HG03139 (cell line): ENCODE data around the gene COL4A2.
"Not testable (repeated sequence)": the region's sequence is repeated elsewhere in the genome, so short reads cannot be mapped to it uniquely, and the experiment has no call there.

Experiments
- ATAC-seq: cut with Tn5 transposase; IDR thresholded peaks from one replicate; pipeline ENCODE4 v1.9.1; 2021; ENCODE audit not compliant: unreplicated experiment

COL4A2 gene

DNA sequence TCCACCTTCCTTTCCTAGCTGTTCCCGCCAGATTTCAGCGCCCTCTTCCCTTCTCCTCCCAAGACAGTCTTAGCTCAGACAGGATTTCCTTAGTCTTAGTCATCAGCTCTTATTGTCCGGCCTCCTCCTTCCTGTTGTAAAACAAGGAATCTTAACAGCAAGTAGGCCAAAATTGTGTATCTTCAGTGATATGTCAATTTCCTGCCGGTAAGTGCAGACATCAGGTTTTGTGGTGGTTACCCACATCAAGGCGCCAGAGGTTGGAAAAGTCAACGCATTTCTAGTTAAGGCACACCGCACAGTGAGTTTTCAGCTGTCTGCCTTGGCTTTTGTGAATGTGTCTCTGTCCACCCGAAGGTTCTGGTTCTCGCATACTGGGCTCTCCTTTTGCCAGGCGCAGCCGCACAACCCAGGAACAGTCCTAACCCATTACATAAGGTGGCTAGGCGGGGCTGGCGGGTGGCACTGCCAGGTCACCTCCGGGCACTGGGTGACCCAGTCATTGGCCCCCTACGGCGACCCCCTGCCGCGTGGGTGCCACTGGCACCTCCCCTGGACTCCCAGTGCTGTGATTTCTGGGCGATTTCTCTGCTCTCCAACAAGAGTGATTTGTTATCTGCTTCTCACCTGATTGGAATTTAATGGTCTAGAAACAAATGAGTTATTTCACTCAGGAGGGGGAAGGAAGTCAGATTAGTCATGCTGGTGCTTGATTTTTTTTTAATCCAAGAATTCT lies 12.9 kb downstream of the COL4A2 start:
- ATAC-seq = no peak

DNA sequence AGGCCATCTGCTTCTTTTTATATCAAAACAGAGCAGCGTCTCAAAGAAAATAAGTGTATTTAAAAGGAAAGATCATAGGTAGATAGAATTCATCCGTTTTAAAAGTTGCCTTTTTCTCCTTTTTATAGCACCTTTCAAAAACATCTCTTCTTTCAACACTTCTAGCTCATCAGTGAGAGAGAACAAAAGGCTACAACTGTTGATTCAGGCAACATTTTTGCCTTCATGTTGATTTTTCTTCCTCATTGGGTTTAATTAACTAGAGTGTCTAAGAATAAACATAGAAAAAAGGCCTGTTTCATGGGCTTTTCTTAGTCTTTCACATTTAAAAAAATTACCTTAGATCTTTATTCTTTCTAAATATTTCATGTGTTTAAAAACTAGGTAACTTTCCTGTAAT lies 13.6 kb downstream of the COL4A2 start:
- ATAC-seq = no peak

GRCh38 chr13:110321573-110321972 lies 14.5 kb downstream of the COL4A2 start:
- not testable (repeated sequence) for ATAC-seq

- no peak for ATAC-seq
Measured at GRCh38 chr13:110322126-110322827, 15.2 kb downstream of the COL4A2 start.

DNA sequence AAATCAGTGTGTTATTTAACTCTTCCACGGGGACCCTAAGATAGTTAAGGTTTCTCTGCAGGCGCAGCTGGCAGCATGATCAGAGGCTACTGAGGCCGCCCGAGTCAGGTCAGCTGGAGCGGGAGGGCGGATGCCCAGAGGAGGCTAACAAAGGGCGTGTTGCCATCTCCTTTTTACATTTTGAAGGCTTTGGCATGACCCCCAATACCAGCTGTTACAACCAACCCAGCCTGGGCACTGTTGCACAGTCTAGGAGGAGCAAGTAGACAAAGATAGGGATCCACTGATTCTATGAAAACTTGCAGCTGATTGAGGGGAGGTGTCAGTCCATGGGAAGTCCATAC lies 15.7 kb downstream of the COL4A2 start:
- no peak for ATAC-seq

- ATAC-seq = no peak
Measured at GRCh38 chr13:110323172-110323891, 16.2 kb downstream of the COL4A2 start.

DNA sequence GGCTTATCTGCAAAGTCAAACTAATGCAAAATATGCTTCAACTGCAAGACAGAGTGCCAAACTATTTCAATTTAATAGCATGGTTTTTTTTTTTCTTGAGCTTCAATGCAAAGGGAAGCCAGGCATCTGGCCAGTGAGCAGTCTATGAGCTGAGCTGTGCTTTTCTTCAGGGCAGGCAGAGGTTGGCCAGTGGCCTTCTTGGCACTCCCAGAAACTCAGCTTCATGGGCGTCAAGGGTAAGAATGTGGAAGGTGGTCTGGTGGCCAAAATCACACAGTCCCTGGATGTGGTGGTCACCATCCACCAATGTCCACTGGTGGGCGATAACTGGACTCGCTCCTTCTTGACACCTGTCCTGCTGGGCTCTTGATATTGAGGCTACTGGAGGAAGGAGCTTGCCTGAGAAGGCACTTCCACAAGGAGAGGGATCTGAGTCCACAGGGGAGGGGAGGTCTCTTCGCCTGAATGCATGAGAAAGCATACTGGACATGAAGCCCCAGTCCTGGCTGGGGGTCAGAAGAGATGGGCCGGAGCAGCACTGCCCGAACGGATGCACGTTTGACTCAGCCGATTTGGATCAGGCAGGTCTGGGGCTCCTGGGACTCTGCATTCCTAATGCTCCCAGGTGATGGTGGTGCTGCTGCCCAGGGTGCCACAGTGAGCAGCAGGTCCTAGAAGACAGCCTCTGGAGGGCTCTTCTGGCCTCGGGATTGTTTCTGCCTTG lies 17.1 kb downstream of the COL4A2 start:
- ATAC-seq = no peak

GRCh38 chr13:110326263-110326904 lies 19.3 kb downstream of the COL4A2 start:
- ATAC-seq = no peak

GRCh38 chr13:110327051-110327721 lies 20.1 kb downstream of the COL4A2 start:
- no peak for ATAC-seq

DNA sequence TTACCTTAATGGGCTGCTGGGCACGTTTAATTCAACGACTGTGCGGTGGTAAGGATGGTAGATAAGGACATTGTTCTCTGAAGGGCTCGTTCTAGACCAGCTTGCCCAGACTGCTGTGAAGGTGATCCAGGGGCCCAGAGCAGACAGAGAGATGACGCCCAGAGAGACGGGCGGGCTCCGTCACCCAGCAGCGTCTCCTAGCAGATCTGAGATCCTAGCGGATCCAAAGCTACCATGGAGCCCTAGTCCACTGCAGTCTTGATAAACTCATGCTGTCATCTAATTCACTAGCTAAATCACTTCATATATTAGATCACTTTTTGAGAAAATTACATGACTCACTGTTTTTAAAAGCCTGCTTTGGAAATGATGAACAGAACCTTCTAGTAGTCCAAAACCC lies 21.5 kb downstream of the COL4A2 start:
- ATAC-seq = no peak

GRCh38 chr13:110329258-110329657 lies 22.2 kb downstream of the COL4A2 start:
- no peak for ATAC-seq

DNA sequence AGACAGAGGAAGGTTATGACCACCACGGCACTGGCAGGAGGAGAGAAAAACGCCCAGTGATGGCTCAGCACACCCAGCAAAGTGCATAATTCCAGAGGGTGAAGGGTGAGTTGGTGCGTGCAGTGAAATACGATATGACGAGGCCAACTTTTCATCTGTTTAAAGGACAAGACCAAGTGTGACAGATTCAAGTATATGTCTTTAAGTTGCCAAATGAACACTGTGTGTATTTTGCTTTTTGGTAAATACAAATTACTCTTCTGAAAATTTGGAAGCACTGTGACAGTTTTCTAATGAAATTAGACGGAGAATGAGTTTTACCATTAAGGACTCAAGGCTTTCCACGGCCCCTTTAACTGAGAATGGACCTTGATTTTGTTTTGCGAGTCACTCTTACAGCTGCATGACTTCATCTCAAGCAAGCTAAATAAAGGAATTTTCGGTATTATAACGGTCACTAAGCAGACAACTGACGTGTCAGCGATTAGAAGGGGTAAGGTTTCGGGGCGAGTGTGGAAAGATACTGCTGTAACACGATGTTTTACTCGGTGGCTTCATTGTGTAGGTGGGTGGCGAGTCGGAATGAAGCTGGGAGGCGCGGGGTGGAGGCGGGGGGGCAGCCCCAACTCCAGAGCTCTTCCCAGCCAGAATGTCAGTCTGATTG lies 22.8 kb downstream of the COL4A2 start:
- ATAC-seq = no peak

DNA sequence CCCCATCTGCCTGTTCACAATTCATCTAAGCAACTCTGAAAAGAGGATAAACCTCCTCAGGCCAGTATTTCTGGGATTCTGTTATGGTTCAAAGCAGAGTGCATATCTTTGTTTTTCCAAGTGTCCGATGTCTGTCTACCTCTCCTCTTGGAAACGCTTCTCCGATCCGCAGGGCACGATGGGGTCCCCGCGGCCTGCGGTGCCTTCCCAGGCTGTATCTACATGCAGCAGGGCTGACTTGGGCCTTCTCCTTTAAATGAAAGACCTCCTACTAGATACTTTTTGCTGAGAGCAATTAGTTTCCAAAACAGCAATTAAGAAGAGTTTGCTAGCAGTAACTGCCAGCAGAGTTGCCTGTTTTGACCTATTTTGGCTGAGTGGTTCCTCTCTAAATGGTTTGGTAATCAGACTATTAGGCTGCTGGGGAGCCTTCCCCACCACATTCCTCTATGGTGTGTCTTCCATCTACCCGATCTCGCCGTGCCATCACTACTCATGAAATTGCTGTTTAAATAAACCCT lies 23.5 kb downstream of the COL4A2 start:
- ATAC-seq = no peak

- no peak for ATAC-seq
Measured at GRCh38 chr13:110331362-110331761, 24.3 kb downstream of the COL4A2 start.

- ATAC-seq = no peak
Measured at GRCh38 chr13:110332750-110333149, 25.7 kb downstream of the COL4A2 start.

GRCh38 chr13:110333837-110334236 lies 26.8 kb downstream of the COL4A2 start:
- no peak for ATAC-seq

DNA sequence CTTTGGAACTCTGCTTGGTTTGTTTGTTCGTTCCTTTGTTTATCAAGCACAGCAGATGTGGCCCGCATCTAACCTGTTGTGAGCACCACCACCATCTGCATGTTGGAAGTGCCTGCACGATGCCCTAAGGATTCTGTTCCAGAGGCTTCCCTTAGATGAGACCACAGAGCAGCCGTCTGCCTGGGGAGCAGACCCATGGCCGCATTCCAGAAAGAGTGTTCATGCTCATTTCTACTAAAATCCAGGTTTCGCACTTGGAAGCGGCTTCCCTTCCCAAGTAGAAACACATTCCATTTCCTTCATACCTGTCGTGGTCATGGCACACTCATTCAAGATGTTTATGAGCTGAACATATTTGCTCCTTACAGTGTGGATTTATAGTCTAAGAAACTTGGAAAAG lies 27.2 kb downstream of the COL4A2 start:
- ATAC-seq = no peak

- no peak for ATAC-seq
Measured at GRCh38 chr13:110334841-110335490, 27.9 kb downstream of the COL4A2 start.

GRCh38 chr13:110336108-110336507 lies 29.0 kb downstream of the COL4A2 start:
- ATAC-seq = no peak
